ENCODE results near the gene NCKAP5. TPM values are rescaled to one million over a fixed set of nuclear protein-coding genes. Genes with fewer than 3 reads are reported as not detected.

NCKAP5 gene
- total and polyA plus RNA-seq, 11 donors: 0.51 to 10.5 (median 5.2) TPM

- TF ChIP-seq POLR2A (IDR thresholded peaks at IDR 0.05) (no peak), CTCF (IDR thresholded peaks at IDR 0.05) (no peak)
- H3K27ac ChIP-seq: no peak overlapping the region
- DNase-seq (no peak), ATAC-seq (no peak)
- intact Hi-C loops (cut with DNase I): no loop called here
- H3K36me3 ChIP-seq: no peaks in the 10 kb centered on the region
- no peaks in the 10 kb centered on the region for H3K9me3 ChIP-seq
- no peaks in the 10 kb centered on the region for H3K4me1 ChIP-seq
- no peak overlapping the region for H3K4me3 ChIP-seq
- 84 to 89% (median 87%) methylated on average over 5 of the region's 5 CpGs for WGBS, 4 donors
- no peaks in the 10 kb centered on the region for H3K27me3 ChIP-seq
Measured at GRCh38 chr2:132638313-132639040, 929.8 kb downstream of the NCKAP5 start.

- no peak for ATAC-seq
- DNase-seq: no peak
- 15 to 33% (median 23%) methylated on average over 1 of the region's 1 CpG for WGBS, 4 donors
Measured at GRCh38 chr2:132636346-132636745, 931.9 kb downstream of the NCKAP5 start.

GRCh38 chr2:132633635-132634034 lies 934.6 kb downstream of the NCKAP5 start:
- ATAC-seq (no peak), DNase-seq (no peak)
- intact Hi-C loops (cut with DNase I): no loop called here
- Histone ChIP-seq H3K4me1 (no peaks in the 10 kb centered on the region), H3K4me3 (no peak overlapping the region), H3K27ac (no peak overlapping the region), H3K27me3 (peaks cover 0 to 4% (median 0%) of the 10 kb centered on the region in 9 donors), H3K36me3 (no peaks in the 10 kb centered on the region), H3K9me3 (no peaks in the 10 kb centered on the region)
- WGBS, 4 donors: 82 to 90% (median 85%) methylated on average over 2 of the region's 2 CpGs
- TF ChIP-seq POLR2A (IDR thresholded peaks at IDR 0.05): no peak
- no peak for TF ChIP-seq CTCF (IDR thresholded peaks at IDR 0.05)

More at GRCh38 chr2:132636346-132636745, 931.9 kb downstream of the NCKAP5 start:
- no peak for TF ChIP-seq CTCF (IDR thresholded peaks at IDR 0.05)
- TF ChIP-seq POLR2A (IDR thresholded peaks at IDR 0.05): no peak
- Histone ChIP-seq H3K9me3 (no peaks in the 10 kb centered on the region), H3K4me1 (no peaks in the 10 kb centered on the region), H3K4me3 (no peak overlapping the region), H3K27ac (no peak overlapping the region), H3K27me3 (no peaks in the 10 kb centered on the region), H3K36me3 (no peaks in the 10 kb centered on the region)
- intact Hi-C loops (cut with DNase I): no loop called here

- H3K36me3 ChIP-seq: no peaks in the 10 kb centered on the region
- intact Hi-C loops (cut with DNase I): no loop called here
- no peaks in the 10 kb centered on the region for H3K9me3 ChIP-seq
- H3K4me3 ChIP-seq: no peak overlapping the region
- WGBS, 4 donors: 73 to 81% (median 76%) methylated on average over 6 of the region's 6 CpGs
- TF ChIP-seq POLR2A (IDR thresholded peaks at IDR 0.05) (no peak), CTCF (IDR thresholded peaks at IDR 0.05) (no peak)
- DNase-seq (no peak), ATAC-seq (no peak)
- H3K27me3 ChIP-seq: peaks cover 0 to 6% (median 0%) of the 10 kb centered on the region in 9 donors
- H3K27ac ChIP-seq: no peak overlapping the region
- no peaks in the 10 kb centered on the region for H3K4me1 ChIP-seq
Measured at GRCh38 chr2:132632000-132632649, 936.1 kb downstream of the NCKAP5 start.
